Esophagus squamous epithelium (tissue), 5 donors: ENCODE results near the gene PCDHGA1. TPM values are rescaled to one million over a fixed set of nuclear protein-coding genes. Genes with fewer than 3 reads are reported as not detected.
"Not testable (repeated sequence)": the region's sequence is repeated elsewhere in the genome, so short reads cannot be mapped to it uniquely, and the experiment has no call there.

Source experiments
- DNase-seq: peaks from one replicate; lab custom pipeline; 2025; lab: John Stamatoyannopoulos, UW
- H3K27ac ChIP-seq, 4 donors: fragments of 200-600 bp; sonication (generic); one replicate each; pipeline ENCODE4 v1.5.1; 2016 to 2019; ENCODE audit warnings: mild to moderate bottlenecking in 1 of 4
- H3K27me3 ChIP-seq, 4 donors: fragments of 200-600 bp; sonication (generic); 1 replicate in 3 of 4; 2 replicates in 1 of 4; pipeline versions ENCODE4 v1.5.1 to v1.6.0; 2017 to 2021; ENCODE audit warnings: antibody characterized with exemption in 1 of 4
- H3K36me3 ChIP-seq, 3 donors: fragments of 200-600 bp; sonication (generic); one replicate each; pipeline ENCODE4 v1.5.1; 2016 to 2019
- H3K4me1 ChIP-seq, 3 donors: fragments of 200-600 bp; sonication (generic); one replicate each; pipeline ENCODE4 v1.5.1; 2017 to 2019
- H3K4me3 ChIP-seq, 4 donors: fragments of 200-600 bp; sonication (generic); 1 replicate in 3 of 4; 2 replicates in 1 of 4; pipeline ENCODE4 v1.5.1; 2016 to 2019; ENCODE audit warnings: mild to moderate bottlenecking in 2 of 4, moderate library complexity in 1 of 4
- H3K9me3 ChIP-seq, 3 donors: fragments of 200-600 bp; sonication (generic); one replicate each; pipeline ENCODE4 v1.5.1; 2016 to 2019
- POLR2A ChIP-seq, 4 donors: fragments of 450-650 bp; IDR thresholded peaks; one replicate each; pipeline ENCODE4 v1.6.1; 2017; ENCODE audit warnings: antibody characterized with exemption in 4 of 4, mild to moderate bottlenecking in 4 of 4, moderate library complexity in 3 of 4
- WGBS, 2 donors: methylation state at CpG; one replicate each; pipeline ENCODE4 v1.1.5; 2018; 5-methylcytosine and 5-hydroxymethylcytosine counted together
- intact Hi-C: fragments of 100-400 bp; cut with DNase I; formaldehyde crosslinking; loops from one replicate; pipeline ENCODE4 v1.15.0; 2022
- total RNA-seq, 4 donors: library from RNA; depleted of rRNA; stranded (reverse); fragments of >200 nt; gene quantifications; one replicate each; pipeline ENCODE4 v1.1.0, GENCODE V29; 2016
- TF ChIP-seq, protein P1 (sequence below), 6 experiments: fragments of 450-650 bp in 4 of 6; fragments of 200-600 bp in 2 of 6; sonication (generic) in 2 of 6; IDR thresholded peaks; one replicate each; pipeline ENCODE4 v1.5.1; 2016 to 2019; ENCODE audit warnings: antibody characterized with exemption in 6 of 6, mild to moderate bottlenecking in 4 of 6, moderate library complexity in 4 of 6
- donor health status: DM: yes; HTN: yes; CAD: no.

PCDHGA1 gene
- total RNA-seq, 4 donors from 2014 or later = 0.19 to 0.66 (median 0.34) TPM

DNA sequence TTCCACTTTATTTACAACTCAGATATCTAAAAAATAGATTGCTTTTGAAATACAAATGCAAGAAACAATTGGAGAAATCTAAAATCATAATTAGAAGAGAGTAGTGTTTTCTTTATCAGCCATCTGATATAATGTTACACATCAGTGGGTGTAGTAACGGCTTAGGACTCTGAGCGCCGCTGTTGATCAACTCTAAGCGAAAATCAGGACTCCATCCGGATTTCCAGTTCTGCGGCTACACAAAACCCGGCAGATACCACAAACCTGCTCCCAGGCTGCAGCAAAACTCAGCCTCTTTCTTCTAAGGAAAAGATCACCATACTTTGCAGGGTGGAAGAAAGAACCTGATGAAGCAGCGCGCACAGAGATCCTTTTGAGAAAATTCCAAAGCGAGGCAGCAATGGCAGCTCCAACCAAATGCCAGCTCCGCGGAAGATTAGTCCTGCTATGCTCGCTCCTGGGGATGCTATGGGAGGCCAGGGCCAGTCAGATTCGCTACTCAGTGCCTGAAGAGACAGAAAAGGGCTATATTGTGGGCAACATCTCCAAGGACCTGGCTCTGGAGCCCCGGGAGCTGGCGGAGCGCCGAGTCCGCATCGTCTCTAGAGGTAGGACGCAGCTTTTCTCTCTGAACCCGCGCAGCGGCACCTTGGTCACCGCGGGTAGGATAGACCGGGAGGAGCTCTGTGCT is 72.4 kb downstream of the PCDHGA1 start, which contains the start of gene PCDHGA9:
TSS of gene PCDHGA9 (plus strand) at position 226 of the 691 bp plus-strand sequence. CDS start at position 401, 175 bp downstream.
- TF ChIP-seq, protein P1, sequence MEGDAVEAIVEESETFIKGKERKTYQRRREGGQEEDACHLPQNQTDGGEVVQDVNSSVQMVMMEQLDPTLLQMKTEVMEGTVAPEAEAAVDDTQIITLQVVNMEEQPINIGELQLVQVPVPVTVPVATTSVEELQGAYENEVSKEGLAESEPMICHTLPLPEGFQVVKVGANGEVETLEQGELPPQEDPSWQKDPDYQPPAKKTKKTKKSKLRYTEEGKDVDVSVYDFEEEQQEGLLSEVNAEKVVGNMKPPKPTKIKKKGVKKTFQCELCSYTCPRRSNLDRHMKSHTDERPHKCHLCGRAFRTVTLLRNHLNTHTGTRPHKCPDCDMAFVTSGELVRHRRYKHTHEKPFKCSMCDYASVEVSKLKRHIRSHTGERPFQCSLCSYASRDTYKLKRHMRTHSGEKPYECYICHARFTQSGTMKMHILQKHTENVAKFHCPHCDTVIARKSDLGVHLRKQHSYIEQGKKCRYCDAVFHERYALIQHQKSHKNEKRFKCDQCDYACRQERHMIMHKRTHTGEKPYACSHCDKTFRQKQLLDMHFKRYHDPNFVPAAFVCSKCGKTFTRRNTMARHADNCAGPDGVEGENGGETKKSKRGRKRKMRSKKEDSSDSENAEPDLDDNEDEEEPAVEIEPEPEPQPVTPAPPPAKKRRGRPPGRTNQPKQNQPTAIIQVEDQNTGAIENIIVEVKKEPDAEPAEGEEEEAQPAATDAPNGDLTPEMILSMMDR (IDR thresholded peaks at IDR 0.05) = peak in 5 of 6 experiments; percentile 12 to 48 (median 19)
- TF ChIP-seq POLR2A (IDR thresholded peaks at IDR 0.05) = no peak
- 16 to 35% methylated on average over 7 to 20 of the region's 27 CpGs for WGBS, 2 donors
- DNase-seq = no peak
- Histone ChIP-seq H3K9me3 (peaks cover 15 to 94% (median 85%) of the 10 kb centered on the region in 3 donors), H3K4me3 (peak within 1 kb of the TSS in 3 of 4 donors; percentile 13 to 53 (median 35)), H3K4me1 (peaks cover 0 to 3% (median 0%) of the 10 kb centered on the region in 3 donors), H3K27me3 (peaks cover 0 to 39% (median 0%) of the 10 kb centered on the region in 4 donors), H3K36me3 (no peaks in the 10 kb centered on the region), H3K27ac (no peak within 1 kb of the TSS)
- intact Hi-C loops = no loop called here

DNA sequence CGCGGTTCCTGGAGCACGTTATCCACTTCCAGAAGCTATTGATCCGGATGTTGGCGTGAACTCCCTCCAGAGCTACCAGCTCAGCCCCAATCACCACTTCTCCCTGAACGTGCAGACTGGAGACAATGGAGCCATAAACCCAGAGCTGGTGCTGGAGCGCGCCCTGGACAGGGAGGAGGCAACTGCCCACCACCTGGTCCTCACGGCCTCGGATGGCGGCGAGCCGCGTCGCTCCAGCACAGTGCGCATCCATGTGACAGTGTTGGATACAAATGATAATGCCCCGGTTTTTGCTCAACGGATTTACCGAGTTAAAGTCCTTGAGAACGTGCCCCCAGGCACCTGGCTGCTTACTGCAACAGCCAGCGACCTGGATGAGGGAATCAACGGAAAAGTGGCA is 73.1 kb downstream of the PCDHGA1 start:
- intact Hi-C loops = no loop called here
- Histone ChIP-seq H3K9me3 (peaks cover 15 to 97% (median 90%) of the 10 kb centered on the region in 3 donors), H3K27ac (no peak overlapping the region), H3K27me3 (peaks cover 0 to 46% (median 0%) of the 10 kb centered on the region in 4 donors), H3K36me3 (no peaks in the 10 kb centered on the region), H3K4me3 (peak overlapping the region in 3 of 4 donors; percentile 13 to 53 (median 35)), H3K4me1 (peaks cover 0 to 3% (median 0%) of the 10 kb centered on the region in 3 donors)
- TF ChIP-seq, protein P1 (IDR thresholded peaks at IDR 0.05) = no peak
- no peak for TF ChIP-seq POLR2A (IDR thresholded peaks at IDR 0.05)
- DNase-seq = no peak
- 33 to 53% methylated on average over 13 to 18 of the region's 22 CpGs for WGBS, 2 donors

- DNase-seq, H3K36me3 ChIP-seq, intact Hi-C loops, H3K27ac ChIP-seq, H3K4me1 ChIP-seq: not testable (repeated sequence)
- Histone ChIP-seq H3K4me3 (peak within 1 kb of the TSS in 3 of 4 donors; percentile 28 to 55 (median 37)), H3K9me3 (peaks cover 4 to 96% (median 84%) of the 10 kb centered on the region in 3 donors), H3K27me3 (peaks cover 0 to 43% (median 0%) of the 10 kb centered on the region in 4 donors)
- TF ChIP-seq, protein P1 (IDR thresholded peaks at IDR 0.05) = peak in 5 of 6 experiments; percentile 18 to 53 (median 34)
- WGBS, 2 donors = 25 to 31% methylated on average over 32 to 36 of the region's 51 CpGs
These were observed 77.6 kb downstream of the PCDHGA1 start, which contains the start of gene PCDHGB6 for GRCh38 chr5:141407790-141408505. Gene PCDHGB6 (plus strand): TSS chr5:141408021. CDS start chr5:141408203, 182 bp downstream.

DNA sequence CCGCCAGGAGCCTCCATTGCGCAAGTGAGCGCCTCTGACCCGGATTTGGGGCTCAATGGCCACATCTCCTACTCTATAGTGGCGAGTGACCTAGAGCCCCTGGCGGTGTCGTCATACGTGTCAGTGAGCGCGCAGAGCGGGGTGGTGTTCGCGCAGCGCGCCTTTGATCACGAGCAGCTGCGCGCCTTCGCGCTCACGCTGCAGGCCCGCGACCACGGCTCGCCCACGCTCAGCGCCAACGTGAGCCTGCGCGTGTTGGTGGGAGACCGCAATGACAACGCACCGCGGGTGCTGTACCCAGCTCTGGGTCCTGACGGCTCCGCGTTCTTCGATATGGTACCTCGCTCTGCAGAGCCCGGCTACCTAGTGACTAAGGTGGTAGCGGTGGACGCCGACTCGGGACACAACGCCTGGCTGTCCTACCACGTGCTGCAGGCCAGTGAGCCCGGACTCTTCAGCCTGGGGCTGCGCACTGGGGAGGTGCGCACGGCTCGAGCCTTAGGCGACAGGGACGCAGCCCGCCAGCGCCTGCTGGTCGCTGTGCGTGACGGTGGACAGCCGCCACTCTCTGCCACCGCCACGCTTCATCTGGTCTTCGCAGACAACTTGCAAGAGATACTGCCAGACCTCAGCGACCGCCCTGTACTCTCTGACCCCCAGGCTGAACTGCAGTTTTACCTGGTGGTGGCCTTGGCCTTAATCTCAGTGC is 79.4 kb downstream of the PCDHGA1 start:
- intact Hi-C loops = loop anchor here (10.0 kb wide), 2 partner anchors 115 to 145 kb away; no protein-coding TSS in a partner anchor
- DNase-seq = no peak
- H3K4me3 ChIP-seq = peak overlapping the region in 1 of 4 donors; percentile 12

More for the DNA sequence above, 79.4 kb downstream of the PCDHGA1 start:
- peaks cover 0 to 8% (median 0%) of the 10 kb centered on the region in 3 donors for H3K36me3 ChIP-seq
- peaks cover 0 to 4% (median 0%) of the 10 kb centered on the region in 3 donors for H3K4me1 ChIP-seq
- H3K9me3 ChIP-seq = peaks cover 4 to 96% (median 84%) of the 10 kb centered on the region in 3 donors
- 23 to 64% methylated on average over 5 to 11 of the region's 64 CpGs for WGBS, 2 donors
- TF ChIP-seq POLR2A (IDR thresholded peaks at IDR 0.05) = no peak
- TF ChIP-seq, protein P1 (IDR thresholded peaks at IDR 0.05) = no peak
- peaks cover 0 to 49% (median 0%) of the 10 kb centered on the region in 4 donors for H3K27me3 ChIP-seq
- H3K27ac ChIP-seq = no peak overlapping the region
